Activated CD4-positive, alpha-beta T cell treated with anti-CD3 and anti-CD28 coated beads, Interleukin-2, Interleukin-4, amounts not matched to agents 100 ng/mL and 50 ng/mL, durations not matched to agents 16 hours and 8 hours (primary cell): ENCODE results near the gene DOLPP1.
A peak's percentile ranks its signal among the peaks of the same experiment; 100 is the strongest.
"Not testable (repeated sequence)": the region's sequence is repeated elsewhere in the genome, so short reads cannot be mapped to it uniquely, and the experiment has no call there.

ENCODE experiments used
- DNase-seq: peaks from one replicate; pipeline ENCODE4 v3.0.0-alpha.2; 2020; ENCODE audit warnings: low spot score

Gene DOLPP1, protein sequence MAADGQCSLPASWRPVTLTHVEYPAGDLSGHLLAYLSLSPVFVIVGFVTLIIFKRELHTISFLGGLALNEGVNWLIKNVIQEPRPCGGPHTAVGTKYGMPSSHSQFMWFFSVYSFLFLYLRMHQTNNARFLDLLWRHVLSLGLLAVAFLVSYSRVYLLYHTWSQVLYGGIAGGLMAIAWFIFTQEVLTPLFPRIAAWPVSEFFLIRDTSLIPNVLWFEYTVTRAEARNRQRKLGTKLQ

DNA sequence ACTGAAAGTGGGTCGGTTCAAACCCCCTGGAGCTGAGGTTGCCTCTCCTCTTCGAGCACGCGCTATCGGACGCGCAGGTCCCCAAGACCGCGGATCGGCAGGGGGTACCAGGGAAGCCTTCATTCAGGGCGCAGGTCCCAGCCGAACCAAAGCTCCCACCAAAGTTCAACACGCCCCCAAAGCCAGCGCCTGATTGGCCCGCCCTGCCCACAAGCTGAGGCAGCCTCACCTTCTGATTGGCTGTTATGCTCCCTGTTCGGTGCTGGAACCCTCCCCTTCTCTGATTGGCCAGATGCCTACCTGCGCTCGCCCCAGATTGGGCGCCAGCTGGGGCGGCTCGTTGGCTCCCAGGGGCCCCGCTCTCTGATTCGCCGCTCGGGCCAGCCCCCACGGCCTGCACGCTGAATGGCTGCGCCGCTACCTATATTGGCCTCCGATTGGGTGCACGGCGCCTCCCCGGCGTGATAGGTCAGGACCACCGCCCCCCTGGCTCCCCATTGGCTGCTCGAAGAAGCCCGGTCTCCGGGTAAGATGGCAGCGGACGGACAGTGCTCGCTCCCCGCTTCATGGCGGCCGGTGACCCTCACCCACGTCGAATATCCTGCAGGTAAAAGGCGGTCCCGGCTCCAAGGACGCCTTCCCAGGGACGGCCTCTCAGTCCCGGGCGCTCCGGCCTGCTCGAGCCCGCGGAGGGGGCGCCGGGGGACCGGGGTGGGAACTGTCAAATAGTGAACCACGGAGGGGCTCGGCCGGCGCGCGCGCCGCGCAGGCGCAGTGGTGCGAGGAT, at the start of gene DOLPP1:
Gene DOLPP1 (plus strand): TSS at position 511 of the 787 bp plus-strand sequence. CDS start 21 bp downstream, at position 532.
- peak; percentile 99 for DNase-seq

DNA sequence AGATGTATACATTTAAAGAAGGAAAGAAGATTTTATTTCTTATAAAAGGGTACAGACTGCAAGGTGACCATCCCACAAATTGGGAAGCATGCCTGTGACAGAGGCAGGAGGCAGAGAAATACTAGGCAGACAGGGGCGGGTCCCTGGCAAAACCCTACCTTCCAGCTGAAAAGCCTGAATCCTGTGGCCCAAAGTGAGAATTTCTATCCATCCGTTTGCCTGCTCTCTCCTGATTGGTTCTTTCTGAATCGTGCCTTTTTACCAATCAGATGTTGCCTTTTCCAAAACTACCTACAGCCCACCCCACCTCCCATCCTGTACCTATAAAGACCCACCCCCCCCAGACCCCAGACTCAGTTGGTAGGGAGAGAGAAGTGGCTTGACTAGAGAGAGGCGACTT, 49.4 kb upstream of the DOLPP1 start:
- DNase-seq: no peak

DNA sequence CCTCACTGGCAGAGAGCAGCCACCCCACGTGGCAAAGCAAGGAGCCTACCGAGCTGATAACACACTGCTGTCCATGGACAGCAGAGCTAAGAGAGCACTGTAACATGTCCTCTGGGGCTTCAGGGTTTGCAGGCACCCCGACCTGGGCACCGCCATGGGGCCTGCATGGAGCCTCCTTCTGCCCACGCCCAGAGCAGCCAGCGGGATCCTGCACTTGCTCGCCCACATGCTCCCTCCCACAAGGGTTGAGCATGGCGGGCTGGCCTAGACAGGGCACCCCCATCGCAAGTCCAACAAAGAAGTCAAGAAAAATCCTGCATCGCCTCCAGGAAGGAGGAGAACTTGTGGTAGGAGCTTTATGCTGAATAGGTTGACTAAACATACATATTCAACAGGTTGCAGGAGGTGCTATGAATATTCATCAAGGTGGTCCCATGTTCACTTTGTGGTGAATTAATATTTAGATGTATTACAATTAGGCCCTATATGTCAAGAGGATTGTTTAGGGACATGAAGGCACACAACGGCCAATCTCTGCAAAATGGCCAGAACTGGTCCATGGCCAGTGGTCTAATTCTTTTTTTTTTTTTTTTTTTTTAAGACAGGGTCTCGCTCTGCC, 48.3 kb upstream of the DOLPP1 start:
- no peak for DNase-seq

DNA sequence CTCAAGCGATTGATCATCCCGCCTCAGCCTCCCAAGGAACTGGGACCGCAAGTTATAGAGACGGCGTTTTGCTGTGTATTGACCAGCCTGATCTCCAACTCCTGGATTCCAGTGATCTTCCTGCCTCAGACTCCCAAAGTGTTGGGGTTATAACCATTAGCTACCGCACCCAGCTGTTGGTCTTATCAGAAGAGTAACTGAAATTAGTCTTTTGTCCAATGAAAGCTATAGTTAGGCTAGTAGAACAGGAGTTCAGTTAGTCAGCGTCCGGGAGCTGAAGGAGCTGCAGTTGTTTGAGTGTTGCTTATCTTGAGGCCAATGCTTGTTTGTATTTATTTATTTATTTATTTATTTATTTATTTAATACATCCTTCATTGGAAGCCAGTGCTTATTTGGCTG, 47.7 kb upstream of the DOLPP1 start:
- DNase-seq: no peak

DNA sequence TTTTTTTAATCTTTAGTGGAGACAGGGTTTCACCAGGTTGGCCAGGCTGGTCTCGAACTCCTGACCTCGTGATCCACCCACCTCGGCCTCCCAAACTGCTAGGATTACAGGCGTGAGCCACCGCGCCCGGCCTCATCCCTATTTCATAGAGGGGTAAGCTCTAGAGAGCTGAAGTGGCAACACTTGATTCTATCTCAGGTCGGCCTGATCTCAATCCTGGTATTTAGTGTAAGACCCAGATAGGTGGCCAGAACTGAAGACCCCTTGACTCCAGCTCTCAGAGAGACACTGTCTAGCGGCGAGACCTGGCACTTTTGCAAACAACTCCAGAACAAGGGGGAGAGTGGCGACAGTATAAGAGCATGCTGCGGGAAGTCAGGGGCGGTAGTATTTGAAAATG, 45.1 kb upstream of the DOLPP1 start:
- DNase-seq: not testable (repeated sequence)

DNA sequence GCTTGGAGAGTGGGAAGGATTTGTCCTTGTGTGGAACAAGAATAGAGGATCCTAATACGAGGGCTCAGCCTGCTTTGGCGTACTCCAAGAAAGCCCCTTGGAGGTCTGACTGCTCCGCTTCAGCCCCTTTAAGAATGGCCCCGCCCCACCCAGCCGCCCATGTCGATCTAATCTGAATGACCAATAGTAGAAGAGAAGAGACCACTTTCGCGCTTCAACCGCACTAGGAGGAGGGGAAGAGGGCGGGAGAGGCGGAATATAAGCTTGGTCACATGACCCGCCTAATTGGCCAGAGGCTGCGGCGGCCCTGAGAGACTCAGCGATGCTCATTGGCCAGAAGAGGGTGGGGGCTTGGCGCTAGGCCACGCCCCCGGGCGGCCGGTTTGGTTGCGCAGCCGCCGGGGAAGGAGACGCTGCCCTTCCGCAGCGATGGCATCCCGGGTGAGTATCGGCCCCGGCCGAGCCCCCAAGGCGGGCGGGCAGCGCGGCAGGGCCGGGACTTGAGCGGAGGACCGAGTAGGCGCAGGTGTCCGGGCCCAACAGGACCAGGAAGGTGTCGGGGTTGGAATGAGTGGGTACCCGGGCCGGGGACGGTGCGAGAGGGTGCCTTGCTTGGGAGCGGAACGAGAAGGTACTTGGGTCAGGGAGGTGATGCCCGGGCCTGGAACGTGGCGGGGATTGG, 44.5 kb upstream of the DOLPP1 start, which contains the start of gene MIGA2:
Gene MIGA2 (plus strand): TSS at position 386 of the 682 bp plus-strand sequence. CDS start 3,969 bp downstream, outside the sequence.
- peak; percentile 98 for DNase-seq

DNA sequence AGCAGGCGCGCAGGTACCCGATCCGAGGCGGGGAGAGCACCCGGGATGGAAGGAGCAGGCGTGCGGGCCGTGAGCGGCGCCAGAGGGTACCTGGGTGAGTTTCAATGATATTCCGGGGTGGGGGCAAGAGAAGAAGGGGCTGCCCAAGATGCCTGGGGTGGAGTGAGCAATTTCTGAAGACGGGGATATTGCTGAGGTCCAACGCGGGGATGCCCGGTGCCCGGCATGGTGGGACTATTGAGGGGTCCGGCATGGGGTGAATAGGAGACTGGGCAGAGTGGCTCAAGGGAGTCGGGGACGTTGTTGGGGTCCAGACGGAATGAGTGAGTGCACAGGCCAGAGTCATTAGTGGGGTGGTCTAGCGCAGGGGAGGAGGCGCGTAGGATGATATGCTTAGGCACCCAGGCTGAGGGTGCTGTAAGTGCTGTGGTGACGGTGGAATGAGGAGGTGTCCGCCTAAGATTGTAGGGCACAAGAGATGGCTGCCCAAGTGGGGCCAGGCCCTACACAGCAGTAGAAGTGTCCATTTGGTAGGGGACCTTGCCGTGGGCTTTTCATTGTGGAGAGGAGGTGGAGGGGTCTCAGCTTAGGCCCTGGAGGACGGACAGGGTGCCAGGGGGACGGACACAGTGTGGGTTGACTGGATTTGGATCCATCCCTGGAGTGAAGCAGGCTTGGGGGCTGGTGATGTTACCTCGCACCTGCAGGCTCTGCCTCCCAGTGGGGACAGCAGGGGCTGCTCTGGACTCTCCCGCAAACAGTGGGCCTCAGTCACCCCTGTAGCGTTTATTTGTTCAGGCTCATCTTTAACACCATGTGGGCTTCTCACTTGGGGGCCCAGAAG, 43.8 kb upstream of the DOLPP1 start:
- no peak for DNase-seq

DNA sequence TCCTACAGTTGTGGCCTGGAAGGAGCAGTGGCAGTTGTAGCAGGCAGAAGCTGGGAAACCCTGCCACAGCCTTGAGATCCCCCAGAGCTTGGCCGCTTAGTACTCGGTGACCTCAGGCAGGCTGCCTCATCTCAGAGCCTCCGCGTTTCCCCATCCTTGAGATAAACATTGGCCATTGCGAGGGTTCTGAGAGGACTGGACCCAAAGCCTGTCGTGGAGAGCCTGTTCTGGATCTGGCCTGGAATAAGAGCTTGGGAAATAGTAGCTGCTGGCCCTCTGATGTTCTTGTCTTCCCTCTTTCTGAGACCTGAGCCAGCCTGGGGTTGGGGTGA, 43.2 kb upstream of the DOLPP1 start:
- no peak for DNase-seq

DNA sequence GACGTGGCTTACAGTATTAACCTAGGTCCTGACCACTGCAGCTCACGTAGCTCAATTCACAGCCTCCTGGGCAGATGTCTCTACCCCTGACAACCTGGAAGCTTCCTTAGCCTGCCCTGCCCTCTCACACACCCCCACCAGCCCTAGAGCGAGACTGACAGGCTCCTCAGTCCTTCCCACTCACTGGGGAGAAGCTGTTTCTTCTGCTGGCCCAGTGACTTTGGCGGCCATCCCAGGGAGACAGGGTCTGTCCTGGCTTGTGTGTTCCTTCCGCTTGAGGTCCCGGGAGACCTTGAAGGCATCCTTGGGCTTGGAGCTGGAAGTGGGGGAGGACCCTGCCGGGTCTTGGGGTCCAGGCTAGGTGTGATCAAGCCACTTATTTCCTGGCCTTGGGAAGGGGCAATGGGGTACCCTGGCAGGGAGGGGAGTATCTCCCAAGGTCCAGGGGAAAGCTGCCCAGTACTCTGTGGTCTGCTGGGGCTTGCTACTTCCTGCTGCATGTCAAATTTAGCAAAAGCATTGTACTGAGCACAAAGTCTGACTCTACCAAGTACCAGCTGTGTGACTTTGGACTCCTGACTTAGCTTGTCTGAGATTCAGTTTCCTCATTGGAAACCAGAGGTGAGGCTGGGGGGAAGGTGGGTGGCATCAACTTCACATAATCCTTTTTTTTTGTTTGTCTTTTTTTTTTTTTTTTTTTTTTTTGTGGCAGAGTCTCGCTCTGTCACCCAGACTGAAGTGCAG, 42.6 kb upstream of the DOLPP1 start:
- no peak for DNase-seq

DNA sequence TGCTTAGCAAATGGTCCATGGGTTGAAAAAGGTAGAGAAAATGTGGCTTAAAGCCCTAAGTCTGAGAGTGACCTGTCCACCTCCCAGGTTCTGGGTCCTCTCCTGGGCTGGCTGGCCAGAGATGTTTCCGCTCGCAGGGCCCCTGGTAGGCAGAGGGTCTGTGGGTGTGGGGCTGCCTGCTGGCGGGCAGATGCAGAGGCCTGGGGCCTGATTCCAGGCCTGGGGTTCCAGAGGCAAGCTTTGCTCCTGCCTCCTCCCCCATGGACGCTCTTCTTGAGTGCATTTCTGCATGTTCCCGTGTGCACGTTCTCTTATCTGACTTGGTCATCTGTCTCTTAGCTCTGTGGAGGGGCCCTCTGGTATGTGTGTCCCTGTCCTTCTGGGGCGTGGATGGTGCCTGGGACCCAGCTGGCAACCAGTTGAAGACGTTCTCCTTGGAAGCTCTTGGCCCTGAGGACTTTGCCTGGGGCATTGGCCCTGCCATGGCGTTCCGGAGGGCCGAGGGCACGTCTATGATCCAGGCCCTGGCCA, 40.7 kb upstream of the DOLPP1 start:
- DNase-seq: no peak

DNA sequence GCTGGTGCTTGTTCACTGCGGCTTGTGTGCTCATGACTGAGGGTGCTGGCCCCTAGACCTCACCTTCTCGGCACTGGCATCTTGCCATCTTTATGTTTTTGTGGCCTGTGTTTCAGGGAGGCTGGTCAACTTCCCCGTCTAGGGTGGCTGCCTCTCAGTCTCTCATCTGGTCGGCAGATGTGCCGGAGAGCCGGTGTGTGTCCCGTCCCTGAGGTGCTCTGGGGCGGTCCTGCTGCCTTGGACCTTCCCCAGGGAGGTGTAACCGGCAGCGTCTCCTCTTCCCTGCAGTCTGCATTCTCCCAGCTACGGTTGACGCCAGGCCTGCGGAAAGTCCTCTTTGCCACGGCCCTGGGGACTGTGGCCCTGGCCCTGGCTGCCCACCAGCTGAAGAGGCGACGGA, 38.9 kb upstream of the DOLPP1 start:
- DNase-seq: no peak

DNA sequence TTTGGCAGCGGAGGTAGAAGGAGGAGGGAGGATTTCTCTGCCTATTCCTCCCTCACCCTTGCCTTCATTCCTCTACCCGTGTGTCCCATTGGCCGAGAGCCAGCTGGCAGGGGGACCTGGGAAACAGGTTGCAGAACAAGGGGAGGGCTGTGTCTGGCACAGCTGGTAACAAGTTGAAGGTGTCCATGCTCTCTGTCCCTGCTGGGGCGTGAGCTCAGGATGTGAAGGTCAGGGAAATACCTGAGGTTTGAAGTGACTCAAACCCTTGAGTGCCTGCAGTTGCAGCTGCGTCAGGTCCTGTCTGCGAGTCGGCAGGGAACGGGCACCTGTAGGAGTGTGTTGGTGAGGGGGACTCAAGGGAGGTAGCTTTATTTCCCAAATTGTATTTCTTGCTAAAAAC, 28.3 kb upstream of the DOLPP1 start:
- DNase-seq: no peak

DNA sequence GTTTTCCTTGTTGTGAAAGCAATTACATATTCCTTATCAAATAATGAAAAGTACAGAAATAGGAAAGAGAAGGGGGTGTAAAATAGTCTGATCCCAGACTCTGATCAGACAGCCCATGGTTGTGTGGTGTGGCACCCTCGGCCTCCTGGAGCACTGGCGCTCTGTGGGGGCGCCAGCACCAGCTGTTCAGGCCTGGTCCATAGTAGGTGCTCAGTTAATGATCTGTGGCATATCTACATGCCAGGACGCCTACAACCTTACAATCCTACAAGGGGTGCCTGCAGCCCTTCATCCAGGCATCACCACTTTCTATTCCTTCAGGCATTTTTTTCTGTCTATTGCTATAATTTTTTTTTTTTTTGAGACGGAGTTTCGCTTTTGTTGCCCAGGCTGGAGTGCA, 27.9 kb upstream of the DOLPP1 start:
- no peak for DNase-seq

DNA sequence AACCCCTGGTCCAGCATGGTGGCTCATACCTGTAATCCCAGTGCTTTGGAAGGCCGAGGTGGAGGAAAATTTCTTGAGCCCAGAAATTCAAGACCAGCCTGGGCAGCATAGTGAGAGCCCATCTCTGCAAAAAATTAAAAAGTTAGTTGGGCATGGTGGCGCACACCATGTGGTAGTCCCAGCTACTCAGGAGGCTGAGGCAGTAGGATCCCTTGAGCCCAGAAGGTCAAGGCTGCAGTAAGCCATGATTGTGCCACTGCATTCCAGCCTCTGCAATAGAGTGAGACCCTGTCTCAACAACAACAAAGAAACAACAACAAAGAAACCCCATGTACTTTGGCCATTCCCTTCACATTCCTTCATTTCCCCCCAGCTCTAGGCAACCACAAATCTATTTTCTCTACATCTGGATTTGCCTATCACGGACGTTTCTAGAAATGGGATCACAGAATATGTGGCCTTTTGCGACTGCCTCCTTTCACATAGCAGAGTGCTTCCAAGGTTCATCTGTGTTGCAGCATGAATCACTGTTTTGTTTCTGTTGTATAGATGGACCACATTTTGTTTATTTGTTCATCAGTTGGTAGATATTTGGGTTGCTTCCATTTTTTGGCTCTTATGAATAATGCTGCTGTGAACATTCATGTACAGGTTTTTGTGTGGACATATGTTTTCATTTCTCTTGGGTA, 26.6 kb upstream of the DOLPP1 start:
- DNase-seq: no peak

DNA sequence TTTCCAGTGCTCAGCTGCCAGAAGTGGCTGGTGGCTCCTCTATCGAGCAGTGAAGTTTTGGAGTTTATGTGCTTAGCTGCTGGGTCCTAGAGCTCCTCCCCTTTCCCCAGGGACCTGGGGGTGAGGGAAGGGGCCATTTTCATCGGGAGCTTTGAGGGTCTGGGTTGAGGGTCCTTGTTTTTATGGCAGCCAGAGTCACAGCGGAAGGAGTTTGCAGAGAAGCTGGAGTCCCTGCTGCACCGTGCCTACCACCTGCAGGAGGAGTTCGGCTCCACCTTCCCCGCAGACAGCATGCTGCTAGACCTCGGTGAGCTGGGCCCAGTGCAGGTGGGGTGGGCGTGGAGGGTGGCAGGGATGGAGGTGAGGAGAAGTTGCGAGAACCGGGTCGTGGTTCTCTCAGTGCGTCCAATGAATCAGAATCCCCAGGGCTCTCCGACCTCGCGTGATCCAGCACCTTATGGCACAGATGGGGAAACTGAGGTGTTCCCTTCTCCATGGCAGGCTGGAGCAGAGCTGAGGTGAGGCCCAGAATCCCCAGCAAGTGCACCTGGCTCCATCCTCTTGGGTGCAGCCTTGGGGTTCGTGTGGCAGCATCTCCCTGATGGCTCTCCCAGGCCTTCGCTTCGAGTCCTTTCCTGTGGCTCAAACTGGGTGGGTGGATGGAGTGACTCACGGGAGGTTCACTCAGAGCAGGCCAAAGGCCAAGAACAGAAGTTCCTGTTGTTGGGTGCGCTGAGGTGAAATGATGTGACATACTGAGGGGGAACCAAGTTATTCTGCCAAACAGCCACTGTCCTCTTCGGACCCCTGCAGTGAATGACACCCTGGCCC, 21.7 kb upstream of the DOLPP1 start:
- no peak for DNase-seq

DNA sequence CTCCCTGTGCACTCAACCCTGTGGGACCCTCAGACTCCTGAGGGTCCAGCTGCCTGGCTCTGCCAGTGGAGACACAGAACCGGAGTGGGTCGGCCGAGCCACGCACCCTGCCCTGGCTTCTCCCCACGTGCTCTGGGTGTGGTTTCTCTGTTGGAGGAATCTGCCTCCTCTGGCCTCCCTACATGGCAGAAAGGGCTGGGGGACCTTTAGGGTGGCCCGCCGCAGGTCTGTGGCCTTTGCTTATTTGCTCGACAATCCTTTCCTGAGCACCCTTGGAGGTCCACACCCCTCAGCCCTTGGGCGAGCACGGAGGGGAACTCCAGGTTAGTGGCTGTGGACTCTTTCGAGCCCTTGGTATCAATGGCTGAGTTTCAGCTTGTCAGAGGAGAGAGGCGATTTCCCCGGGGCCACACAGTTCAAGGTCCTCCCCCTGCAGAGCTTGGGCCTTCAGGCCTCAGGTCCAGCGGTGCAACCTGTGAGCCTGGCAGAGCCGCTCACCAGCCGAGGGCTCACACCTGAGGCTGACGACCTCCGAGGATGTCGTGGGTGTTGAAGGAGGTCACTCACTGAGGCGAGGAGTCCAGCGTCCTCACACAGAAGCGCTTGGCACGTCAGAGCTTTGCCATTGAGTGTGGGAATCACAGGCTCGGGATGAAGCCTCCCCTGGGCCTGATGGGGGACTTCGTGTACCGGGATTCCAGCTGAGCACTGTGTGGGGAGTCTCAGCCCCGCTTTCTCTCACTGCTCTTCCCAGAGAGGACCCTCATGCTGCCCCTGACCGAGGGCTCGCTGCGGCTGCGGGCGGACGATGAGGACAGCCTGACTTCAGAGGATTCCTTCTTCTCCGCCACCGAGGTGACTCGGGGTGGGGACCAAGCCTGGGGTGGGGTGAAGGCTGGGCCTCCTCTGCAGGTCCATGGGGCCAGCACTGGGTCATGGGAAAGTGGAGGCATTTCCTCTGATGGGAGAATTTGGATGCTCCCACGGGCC, 20.8 kb upstream of the DOLPP1 start:
- no peak for DNase-seq

DNA sequence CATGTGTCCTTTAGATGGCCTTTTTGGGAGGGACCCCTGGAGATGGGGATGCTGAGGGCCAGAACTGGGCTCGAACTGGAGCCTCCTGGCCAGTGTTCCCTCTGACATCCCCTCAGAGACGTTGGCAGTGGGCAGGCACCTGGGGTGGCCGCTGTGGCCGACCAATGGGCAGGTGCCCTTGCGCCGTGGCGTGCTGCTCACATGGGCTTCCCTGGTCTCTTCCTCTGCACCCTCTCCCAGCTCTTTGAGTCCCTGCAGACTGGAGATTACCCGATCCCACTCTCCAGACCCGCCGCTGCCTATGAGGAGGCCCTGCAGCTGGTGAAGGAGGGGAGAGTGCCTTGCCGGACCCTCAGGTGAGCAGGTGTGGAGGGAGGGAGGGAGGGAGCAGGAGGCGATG, 19.9 kb upstream of the DOLPP1 start:
- DNase-seq: no peak

DNA sequence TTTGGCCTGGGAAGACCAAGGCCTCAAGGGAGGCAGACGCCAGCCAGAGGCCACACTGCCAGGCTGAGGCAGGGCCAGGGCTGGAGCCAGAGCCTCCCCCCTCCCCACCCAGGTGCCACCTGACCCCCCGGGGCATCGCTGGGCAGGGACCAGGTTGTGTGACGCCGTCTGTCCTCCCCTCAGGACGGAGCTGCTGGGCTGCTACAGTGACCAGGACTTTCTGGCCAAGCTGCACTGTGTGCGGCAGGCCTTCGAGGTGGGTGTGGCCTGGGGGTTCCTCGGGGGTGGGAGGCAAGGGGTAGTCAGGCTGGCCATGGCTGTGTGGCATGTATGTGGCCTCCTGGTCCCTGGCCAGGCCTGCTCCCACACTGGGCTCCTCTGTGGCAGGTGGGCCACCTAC, 17.9 kb upstream of the DOLPP1 start:
- no peak for DNase-seq
